H1 (cell line): Measurements from ENCODE around the gene CADPS. TPM values are rescaled to one million over a fixed set of nuclear protein-coding genes. Genes with fewer than 3 reads are reported as not detected.
A peak's percentile ranks its signal among the peaks of the same experiment; 100 is the strongest.

Experiments
- CTCF ChIA-PET: fragments of 300-600 bp; sonication (Branson Sonifier 250); formaldehyde crosslinking; loops from one replicate; lab custom pipeline; 2021; ENCODE audit not compliant: partially characterized antibody; lab: Charles Lee
- POLR2A ChIA-PET: fragments of 300-600 bp; sonication (Branson Sonifier 250); formaldehyde crosslinking; loops from one replicate; lab custom pipeline; 2021; ENCODE audit warnings: inconsistent platforms; ENCODE audit not compliant: partially characterized antibody; lab: Charles Lee
- DNase-seq, 2 experiments: peaks; one replicate each; pipeline versions ENCODE4 v3.0.0 to v3.0.0-alpha.2; 2010 to 2022; ENCODE audit warnings: low spot score in 2 of 2, low read depth in 1 of 2, mixed read lengths in 1 of 2
- FAIRE-seq: peaks from 2 replicates; lab custom pipeline; 2011; peaks lifted over from hg19 to GRCh38; lab: Jason Lieb, UNC
- H2AFZ ChIP-seq: 2 replicates; pipeline ENCODE4 v1.8.1; 2012; ENCODE audit warnings: low read length, inconsistent platforms
- H2AK5ac ChIP-seq: 2 replicates; pipeline ENCODE4 v1.6.1; 2013; ENCODE audit warnings: low read depth, low read length
- H2BK120ac ChIP-seq: replicated peaks from 2 replicates; pipeline ENCODE3; 2013; ENCODE audit warnings: low read depth, low read length, inconsistent platforms
- H2BK12ac ChIP-seq: 2 replicates; pipeline ENCODE4 v1.6.1; 2013; ENCODE audit warnings: low read depth, low read length
- H2BK15ac ChIP-seq: 2 replicates; pipeline ENCODE4 v1.6.1; 2013; ENCODE audit warnings: low read length
- H2BK20ac ChIP-seq: 2 replicates; pipeline ENCODE4 v1.6.1; 2013; ENCODE audit warnings: low read length
- H2BK5ac ChIP-seq: 2 replicates; pipeline ENCODE4 v1.6.1; 2013; ENCODE audit warnings: low read depth, low read length
- H3K14ac ChIP-seq: 2 replicates; pipeline ENCODE4 v1.6.1; 2013; ENCODE audit warnings: inconsistent platforms; ENCODE audit not compliant: insufficient read length
- H3K18ac ChIP-seq: 2 replicates; pipeline ENCODE4 v1.6.1; 2013; ENCODE audit warnings: low read length; ENCODE audit errors: extremely low read depth
- H3K23ac ChIP-seq: 2 replicates; pipeline ENCODE4 v1.6.1; 2013; ENCODE audit warnings: inconsistent platforms; ENCODE audit not compliant: insufficient read length
- H3K23me2 ChIP-seq: 2 replicates; pipeline ENCODE4 v1.6.1; 2013; ENCODE audit warnings: low read depth, low read length
- H3K27ac ChIP-seq: 2 replicates; pipeline ENCODE4 v1.6.1; 2011; ENCODE audit warnings: low read depth, low read length, inconsistent platforms
- H3K27me3 ChIP-seq, 4 experiments: replicated peaks in 1 of 4; 1 replicate in 1 of 4; 2 replicates in 3 of 4; pipeline versions ENCODE4 v1.6.1 to v1.8.1; 2011 to 2013; ENCODE audit warnings: low read length in 3 of 4, mild to moderate bottlenecking in 3 of 4, inconsistent platforms in 2 of 4, mixed read lengths in 2 of 4, moderate library complexity in 1 of 4; ENCODE audit not compliant: control insufficient read depth in 3 of 4, insufficient read depth in 3 of 4; ENCODE audit errors: extremely low read depth in 1 of 4
- H3K36me3 ChIP-seq, 4 experiments: 2 replicates each; pipeline versions ENCODE4 v1.6.1 to v1.8.1; 2011 to 2013; ENCODE audit warnings: mild to moderate bottlenecking in 4 of 4, low read length in 3 of 4, moderate library complexity in 2 of 4, control low read depth in 1 of 4, inconsistent platforms in 1 of 4; ENCODE audit not compliant: insufficient read depth in 4 of 4, control insufficient read depth in 2 of 4
- H3K4ac ChIP-seq: replicated peaks from 2 replicates; pipeline ENCODE3; 2013; ENCODE audit warnings: low read length, low read depth, mixed read lengths, inconsistent platforms; ENCODE audit not compliant: insufficient read length
- H3K4me1 ChIP-seq, 4 experiments: replicated peaks in 1 of 4; 1 replicate in 1 of 4; 2 replicates in 3 of 4; pipeline versions ENCODE4 v1.6.1 to v1.8.1; 2011 to 2013; ENCODE audit warnings: low read length in 3 of 4, inconsistent platforms in 2 of 4, mixed read lengths in 1 of 4; ENCODE audit not compliant: insufficient read depth in 4 of 4, control insufficient read depth in 3 of 4
- H3K4me2 ChIP-seq, 2 experiments: 2 replicates each; pipeline versions ENCODE4 v1.6.1 to v1.8.1; 2011 to 2013; ENCODE audit warnings: low read depth in 2 of 2, low read length in 2 of 2, control low read depth in 1 of 2, inconsistent platforms in 1 of 2, mild to moderate bottlenecking in 1 of 2; ENCODE audit not compliant: insufficient read depth in 1 of 2
- H3K4me3 ChIP-seq, 4 experiments: fragments of 200-600, 300-600 bp in 1 of 4; sonication (generic), shearing (Covaris generic), sonication (Bioruptor Twin) in 1 of 4; 2 replicates each; pipeline versions ENCODE4 v1.5.1 to v1.8.1; 2011 to 2016; ENCODE audit warnings: low read length in 4 of 4, low read depth in 3 of 4, control low read depth in 2 of 4, inconsistent platforms in 2 of 4, mild to moderate bottlenecking in 2 of 4, mixed read lengths in 1 of 4, moderate library complexity in 1 of 4; ENCODE audit not compliant: insufficient read depth in 2 of 4; ENCODE audit errors: extremely low read depth in 1 of 4
- H3K56ac ChIP-seq: replicated peaks from 2 replicates; pipeline ENCODE3; 2013; ENCODE audit warnings: low read depth, mild to moderate bottlenecking, mixed read lengths, low read length, inconsistent platforms; ENCODE audit not compliant: insufficient read length
- H3K79me1 ChIP-seq: 2 replicates; pipeline ENCODE4 v1.6.1; 2013; ENCODE audit warnings: low read depth, low read length, control low read depth
- H3K79me2 ChIP-seq, 2 experiments: 2 replicates each; pipeline versions ENCODE4 v1.6.1 to v1.8.1; 2012 to 2013; ENCODE audit warnings: low read length in 2 of 2, mild to moderate bottlenecking in 2 of 2, inconsistent platforms in 1 of 2; ENCODE audit not compliant: insufficient read depth in 2 of 2, control insufficient read depth in 1 of 2
- H3K9ac ChIP-seq, 4 experiments: replicated peaks in 1 of 4; 1 replicate in 1 of 4; 2 replicates in 3 of 4; pipeline versions ENCODE4 v1.6.1 to v1.8.1; 2011 to 2013; ENCODE audit warnings: low read depth in 3 of 4, low read length in 3 of 4, control low read depth in 2 of 4, mild to moderate bottlenecking in 2 of 4, moderate library complexity in 2 of 4, inconsistent platforms in 1 of 4; ENCODE audit errors: extremely low read depth in 1 of 4
- H3K9me3 ChIP-seq, 2 experiments: 2 replicates each; pipeline versions ENCODE4 v1.6.1 to v1.8.1; 2012 to 2013; ENCODE audit warnings: mild to moderate bottlenecking in 2 of 2, moderate library complexity in 2 of 2, control low read depth in 1 of 2, inconsistent platforms in 1 of 2, low read depth in 1 of 2, low read length in 1 of 2, mixed read lengths in 1 of 2; ENCODE audit not compliant: insufficient read depth in 2 of 2
- H4K20me1 ChIP-seq, 2 experiments: replicated peaks in 1 of 2; 2 replicates each; pipeline versions ENCODE3 to v1.8.1; 2011 to 2013; ENCODE audit warnings: inconsistent platforms in 2 of 2, low read length in 2 of 2, mild to moderate bottlenecking in 1 of 2; ENCODE audit not compliant: insufficient read depth in 2 of 2, control insufficient read depth in 1 of 2
- H4K5ac ChIP-seq: 2 replicates; pipeline ENCODE4 v1.6.1; 2013; ENCODE audit warnings: low read length, low read depth, mixed read lengths, inconsistent platforms; ENCODE audit not compliant: insufficient read length
- H4K8ac ChIP-seq: 2 replicates; pipeline ENCODE4 v1.8.0; 2013; ENCODE audit warnings: mild to moderate bottlenecking, moderate library complexity, low read length, inconsistent platforms; ENCODE audit not compliant: insufficient read depth; ENCODE audit errors: extremely low read depth
- H4K91ac ChIP-seq: replicated peaks from 2 replicates; pipeline ENCODE3; 2013; ENCODE audit warnings: low read length, mixed read lengths, inconsistent platforms; ENCODE audit not compliant: insufficient read length
- HDAC2 ChIP-seq, 2 experiments: fragments of 300-600 bp in 1 of 2; sonication (generic) in 1 of 2; IDR thresholded peaks; 2 replicates each; pipeline ENCODE4 v1.6.1; 2011 to 2012; ENCODE audit warnings: low read depth in 2 of 2, low read length in 2 of 2, mild to moderate bottlenecking in 2 of 2, moderate library complexity in 2 of 2, borderline replicate concordance in 1 of 2, inconsistent platforms in 1 of 2
- HDAC6 ChIP-seq: IDR thresholded peaks from one replicate; pipeline ENCODE4 v1.7.1; 2012; ENCODE audit warnings: low read depth, mild to moderate bottlenecking, inconsistent platforms, low read length, moderate library complexity
- POLR2A ChIP-seq, 2 experiments: IDR thresholded peaks; 1 replicate in 1 of 2; 2 replicates in 1 of 2; pipeline ENCODE4 v1.6.1; 2011; ENCODE audit warnings: low read depth in 2 of 2, low read length in 2 of 2, mild to moderate bottlenecking in 2 of 2; ENCODE audit errors: control extremely low read depth in 1 of 2
- RXRA ChIP-seq: IDR thresholded peaks from 2 replicates; pipeline ENCODE4 v1.6.1; 2011; ENCODE audit warnings: low read depth, mild to moderate bottlenecking, low read length, moderate library complexity; ENCODE audit not compliant: insufficient read depth
- SIN3A ChIP-seq, 2 experiments: IDR thresholded peaks in 1 of 2; conservative IDR thresholded peaks in 1 of 2; 2 replicates each; pipeline ENCODE4 v1.6.1; 2011 to 2012; ENCODE audit warnings: low read length in 2 of 2, improper control_type of control experiment in 1 of 2, low read depth in 1 of 2, mild to moderate bottlenecking in 1 of 2
- SIX5 ChIP-seq: IDR thresholded peaks from 2 replicates; pipeline ENCODE4 v1.6.1; 2011; ENCODE audit warnings: mild to moderate bottlenecking, low read depth, low read length
- TAF7 ChIP-seq: optimal IDR thresholded peaks from 2 replicates; pipeline ENCODE3; 2011; ENCODE audit warnings: low read depth, mild to moderate bottlenecking, inconsistent platforms, low read length, moderate library complexity, borderline replicate concordance
- TCF12 ChIP-seq: IDR thresholded peaks from 2 replicates; pipeline ENCODE4 v1.6.1; 2011; ENCODE audit warnings: low read depth, mild to moderate bottlenecking, low read length
- WGBS, 2 experiments: shearing (Covaris generic) in 1 of 2; methylation state at CpG; one replicate each; pipeline versions ENCODE4 v1.1.6 to v1.1.7; 2013 to 2015; ENCODE audit warnings: low lambda C conversion rate in 2 of 2, mixed read lengths in 2 of 2, inconsistent platforms in 1 of 2, low coverage in 1 of 2, missing lambda C conversion rate in 1 of 2; ENCODE audit not compliant: insufficient replicate concordance in 2 of 2, insufficient coverage in 1 of 2, insufficient read length in 1 of 2; ENCODE audit errors: extremely low coverage in 1 of 2, missing lambda C conversion rate in 1 of 2; 5-methylcytosine and 5-hydroxymethylcytosine counted together
- polyA plus RNA-seq, 7 experiments: library from polyadenylated mRNA; depleted of rRNA in 3 of 7; stranded (reverse) in 5 of 7; unstranded in 2 of 7; fragments of >200 nt in 5 of 7; fragments of 200-250 nt in 2 of 7; gene quantifications; 1 replicate in 5 of 7; 2 replicates in 1 of 7; 4 replicates in 1 of 7; pipeline versions ENCODE4 v1.2.1 to v1.2.3, GENCODE V29; 2011 to 2013; ENCODE audit warnings: missing spikeins in 2 of 7, mixed read lengths in 2 of 7
- total RNA-seq: library from RNA; stranded (reverse); fragmentation: NEBNext Ultra II Directional; extraction: Animal tissue kit (Norgen Biotek cat#: 25700); gene quantifications from 2 replicates; pipeline ENCODE4 v1.2.1, GENCODE V29; 2021
- TF ChIP-seq, protein P1 (sequence below), 3 experiments: IDR thresholded peaks; 1 replicate in 2 of 3; 2 replicates in 1 of 3; pipeline versions ENCODE4 v1.5.1 to v1.6.1; 2011; ENCODE audit warnings: low read length in 3 of 3, mild to moderate bottlenecking in 3 of 3, inconsistent platforms in 2 of 3, low read depth in 1 of 3, moderate library complexity in 1 of 3; ENCODE audit not compliant: insufficient read depth in 1 of 3; ENCODE audit errors: control extremely low read depth in 1 of 3

The CADPS gene
- total and polyA plus RNA-seq, 2 of the 8 experiments (the other 6 are each of a cell fraction or from before 2014, with no cell fraction given) = 7.1 to 10.2 TPM

- Histone ChIP-seq H3K36me3 (no peaks in the 10 kb centered on the region), H3K9me3 (no peaks in the 10 kb centered on the region), H3K4me1 (no peaks in the 10 kb centered on the region), H3K4me3 (no peak overlapping the region), H2AFZ (no peak overlapping the region), H2AK5ac (no peak overlapping the region), H2BK120ac (no peak overlapping the region), H3K79me1 (no peaks in the 10 kb centered on the region), H3K9ac (no peak overlapping the region), H4K20me1 (no peaks in the 10 kb centered on the region), H3K4ac (no peak overlapping the region), H4K91ac (no peak overlapping the region), H3K18ac (no peak overlapping the region), H4K8ac (no peak overlapping the region), H3K27ac (no peak overlapping the region), H2BK12ac (no peak overlapping the region), H4K5ac (no peak overlapping the region), H3K56ac (no peak overlapping the region), H3K14ac (no peak overlapping the region), H2BK15ac (no peak overlapping the region), H3K23ac (no peak overlapping the region), H2BK5ac (no peak overlapping the region), H3K23me2 (no peaks in the 10 kb centered on the region), H2BK20ac (no peak overlapping the region), H3K27me3 (no peaks in the 10 kb centered on the region), H3K79me2 (no peaks in the 10 kb centered on the region), H3K4me2 (no peak overlapping the region)
- POLR2A ChIA-PET = no interaction called here
- FAIRE-seq (peak; percentile 65), DNase-seq (no peak)
- CTCF ChIA-PET = interaction anchor here (0.5 to 2.8 kb wide), 9 partner anchors 9 to 780 kb away, joined by 3 to 18 read pairs (median 4); no protein-coding TSS in a partner anchor
- WGBS, 2 experiments = 93% methylated on average over 2 of the region's 2 CpGs; no CpG with 5 or more reads in 1 of the 2 experiments
- TF ChIP-seq SIX5 (no peak), TCF12 (no peak), HDAC6 (no peak), RXRA (no peak), POLR2A (IDR thresholded peaks at IDR 0.05; ENCODE audit: control extremely low read depth in 1 of 2, low read depth in 2 of 2, low read length in 2 of 2) (no peak), HDAC2 (IDR thresholded peaks at IDR 0.05; ENCODE audit: borderline replicate concordance in 1 of 2, low read depth in 2 of 2, low read length in 2 of 2) (no peak), SIN3A (conservative IDR thresholded peaks at IDR 0.05 in 1 of 2, IDR thresholded peaks at IDR 0.05 in 1 of 2; ENCODE audit: low read depth in 1 of 2, low read length in 2 of 2) (no peak), TAF7 (no peak)
- TF ChIP-seq, protein P1, sequence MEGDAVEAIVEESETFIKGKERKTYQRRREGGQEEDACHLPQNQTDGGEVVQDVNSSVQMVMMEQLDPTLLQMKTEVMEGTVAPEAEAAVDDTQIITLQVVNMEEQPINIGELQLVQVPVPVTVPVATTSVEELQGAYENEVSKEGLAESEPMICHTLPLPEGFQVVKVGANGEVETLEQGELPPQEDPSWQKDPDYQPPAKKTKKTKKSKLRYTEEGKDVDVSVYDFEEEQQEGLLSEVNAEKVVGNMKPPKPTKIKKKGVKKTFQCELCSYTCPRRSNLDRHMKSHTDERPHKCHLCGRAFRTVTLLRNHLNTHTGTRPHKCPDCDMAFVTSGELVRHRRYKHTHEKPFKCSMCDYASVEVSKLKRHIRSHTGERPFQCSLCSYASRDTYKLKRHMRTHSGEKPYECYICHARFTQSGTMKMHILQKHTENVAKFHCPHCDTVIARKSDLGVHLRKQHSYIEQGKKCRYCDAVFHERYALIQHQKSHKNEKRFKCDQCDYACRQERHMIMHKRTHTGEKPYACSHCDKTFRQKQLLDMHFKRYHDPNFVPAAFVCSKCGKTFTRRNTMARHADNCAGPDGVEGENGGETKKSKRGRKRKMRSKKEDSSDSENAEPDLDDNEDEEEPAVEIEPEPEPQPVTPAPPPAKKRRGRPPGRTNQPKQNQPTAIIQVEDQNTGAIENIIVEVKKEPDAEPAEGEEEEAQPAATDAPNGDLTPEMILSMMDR (IDR thresholded peaks at IDR 0.05; ENCODE audit: control extremely low read depth in 1 of 3, insufficient read depth in 1 of 3, low read depth in 1 of 3, low read length in 3 of 3) = peak in 2 of 3 experiments; percentile 19 to 29; a peak in 2 of 4 replicates
Observed at GRCh38 chr3:62500556-62501288, 374.5 kb downstream of the CADPS start.
